ENCODE data around the gene GMCL1.

Gene GMCL1

GRCh38 chr2:69789175-69789721, 40.2 kb upstream of the GMCL1 start:
- H3K4me3 ChIP-seq (replicated peaks; ENCODE audit: insufficient read depth, low read length) = no peak overlapping the region
- TF ChIP-seq SPI1 (IDR thresholded peaks at IDR 0.05; ENCODE audit: borderline replicate concordance, low read depth) (no peak), GABPA (IDR thresholded peaks at IDR 0.05; ENCODE audit: low read depth) (no peak), REST (IDR thresholded peaks at IDR 0.05; ENCODE audit: insufficient replicate concordance, low read depth) (no peak), POLR2AphosphoS5 (IDR thresholded peaks at IDR 0.05; ENCODE audit: low read depth) (no peak), CTCF (IDR thresholded peaks at IDR 0.05; ENCODE audit: insufficient read depth, low read length) (no peak)
- no peaks in the 10 kb centered on the region for H3K27me3 ChIP-seq (ENCODE audit: insufficient read depth, poor library complexity, severe bottlenecking)
- H3K27ac ChIP-seq (replicated peaks) = no peak overlapping the region
- DNase-seq (ENCODE audit: low read depth in 1 of 2, low spot score in 1 of 2) = no peak

- Histone ChIP-seq H3K27ac (replicated peaks) (no peak overlapping the region), H3K27me3 (ENCODE audit: insufficient read depth, poor library complexity, severe bottlenecking) (no peaks in the 10 kb centered on the region), H3K4me3 (replicated peaks; ENCODE audit: insufficient read depth, low read length) (no peak overlapping the region)
- DNase-seq (ENCODE audit: low read depth in 1 of 2, low spot score in 1 of 2) = no peak
- TF ChIP-seq POLR2AphosphoS5 (IDR thresholded peaks at IDR 0.05; ENCODE audit: low read depth) (no peak), REST (IDR thresholded peaks at IDR 0.05; ENCODE audit: insufficient replicate concordance, low read depth) (no peak), GABPA (IDR thresholded peaks at IDR 0.05; ENCODE audit: low read depth) (no peak), SPI1 (IDR thresholded peaks at IDR 0.05; ENCODE audit: borderline replicate concordance, low read depth) (no peak), CTCF (IDR thresholded peaks at IDR 0.05; ENCODE audit: insufficient read depth, low read length) (no peak)
Measured at GRCh38 chr2:69789772-69790600, 39.5 kb upstream of the GMCL1 start.

- no peak for DNase-seq (ENCODE audit: low read depth in 1 of 2, low spot score in 1 of 2)
- Histone ChIP-seq H3K4me3 (replicated peaks; ENCODE audit: insufficient read depth, low read length) (no peak overlapping the region), H3K27me3 (ENCODE audit: insufficient read depth, poor library complexity, severe bottlenecking) (no peaks in the 10 kb centered on the region), H3K27ac (replicated peaks) (no peak overlapping the region)
- TF ChIP-seq SPI1 (IDR thresholded peaks at IDR 0.05; ENCODE audit: borderline replicate concordance, low read depth) = no peak
- no peak for TF ChIP-seq CTCF (IDR thresholded peaks at IDR 0.05; ENCODE audit: insufficient read depth, low read length)
- no peak for TF ChIP-seq POLR2AphosphoS5 (IDR thresholded peaks at IDR 0.05; ENCODE audit: low read depth)
- no peak for TF ChIP-seq GABPA (IDR thresholded peaks at IDR 0.05; ENCODE audit: low read depth)
- no peak for TF ChIP-seq REST (IDR thresholded peaks at IDR 0.05; ENCODE audit: insufficient replicate concordance, low read depth)
Measured at GRCh38 chr2:69790601-69790959, 38.9 kb upstream of the GMCL1 start.
